WTC11 (cell line): ENCODE results near the gene IL1F10.

Experiments used
- CBFB ChIP-seq: sonication (generic); formaldehyde crosslinking; IDR thresholded peaks from 2 replicates; pipeline ENCODE4 v1.8.1; 2022; ENCODE audit warnings: mild to moderate bottlenecking, low read depth, missing genetic modification reagents
- CREB1 ChIP-seq: sonication (generic); formaldehyde crosslinking; IDR thresholded peaks from 2 replicates; pipeline ENCODE4 v1.8.0; 2023; ENCODE audit warnings: mild to moderate bottlenecking, missing genetic modification reagents
- CREM ChIP-seq: sonication (generic); formaldehyde crosslinking; IDR thresholded peaks from 2 replicates; pipeline ENCODE4 v1.8.1; 2022; ENCODE audit warnings: mild to moderate bottlenecking, missing genetic modification reagents, moderate library complexity
- CTCF ChIP-seq: fragments of 200-600 bp; IDR thresholded peaks from 2 replicates; pipeline ENCODE4 v1.8.0; 2022; ENCODE audit warnings: antibody characterized with exemption
- E2F5 ChIP-seq: sonication (generic); formaldehyde crosslinking; IDR thresholded peaks from 2 replicates; pipeline ENCODE4 v1.8.1; 2022; ENCODE audit warnings: mild to moderate bottlenecking, moderate library complexity, missing genetic modification reagents
- FOXJ3 ChIP-seq: sonication (generic); formaldehyde crosslinking; IDR thresholded peaks from 2 replicates; pipeline ENCODE4 v1.9.0; 2021; ENCODE audit warnings: missing genetic modification reagents, mild to moderate bottlenecking, borderline replicate concordance
- HMGA2 ChIP-seq: fragments of 250-450 bp; sonication (Bioruptor Pico); IDR thresholded peaks from 2 replicates; pipeline ENCODE4 v1.4.0; 2021; ENCODE audit warnings: mild to moderate bottlenecking, moderate library complexity
- JUN ChIP-seq: sonication (generic); formaldehyde crosslinking; IDR thresholded peaks from 2 replicates; pipeline ENCODE4 v1.8.0; 2023; ENCODE audit warnings: mild to moderate bottlenecking, missing genetic modification reagents
- NR1H2 ChIP-seq: sonication (generic); formaldehyde crosslinking; IDR thresholded peaks from 2 replicates; pipeline ENCODE4 v1.9.0; 2021; ENCODE audit warnings: mild to moderate bottlenecking, moderate library complexity, missing genetic modification reagents
- NR3C1 ChIP-seq: sonication (generic); formaldehyde crosslinking; conservative IDR thresholded peaks from 2 replicates; pipeline ENCODE4 v1.8.1; 2023; ENCODE audit warnings: low read depth, mild to moderate bottlenecking, missing genetic modification reagents
- RORB ChIP-seq: fragments of 250-450 bp; sonication (Bioruptor Pico); IDR thresholded peaks from 2 replicates; pipeline ENCODE4 v1.9.0; 2021; ENCODE audit warnings: mild to moderate bottlenecking
- SMAD3 ChIP-seq: sonication (generic); formaldehyde crosslinking; IDR thresholded peaks from 2 replicates; pipeline ENCODE4 v1.8.0; 2022; ENCODE audit warnings: missing genetic modification reagents, mild to moderate bottlenecking, borderline replicate concordance
- TCF7 ChIP-seq: sonication (generic); formaldehyde crosslinking; IDR thresholded peaks from 2 replicates; pipeline ENCODE4 v1.8.0; 2022; ENCODE audit warnings: mild to moderate bottlenecking, low read depth, missing genetic modification reagents, moderate library complexity
- ZNF219 ChIP-seq: sonication (generic); formaldehyde crosslinking; IDR thresholded peaks from 2 replicates; pipeline ENCODE4 v1.8.0; 2023; ENCODE audit warnings: missing genetic modification reagents, mild to moderate bottlenecking, borderline replicate concordance

- no peak for TF ChIP-seq CREB1 (CRISPR knock-in tag)
- no peak for TF ChIP-seq CTCF
- no peak for TF ChIP-seq NR3C1 (CRISPR knock-in tag)
- no peak for TF ChIP-seq FOXJ3 (CRISPR knock-in tag)
- TF ChIP-seq NR1H2 (CRISPR knock-in tag) = no peak
- no peak for TF ChIP-seq CREM
- TF ChIP-seq CBFB = no peak
- no peak for TF ChIP-seq ZNF219 (CRISPR knock-in tag)
- TF ChIP-seq RORB (CRISPR knock-in tag) = no peak
- no peak for TF ChIP-seq SMAD3 (CRISPR knock-in tag)
- no peak for TF ChIP-seq HMGA2 (CRISPR knock-in tag)
- TF ChIP-seq E2F5 (CRISPR knock-in tag) = no peak
- TF ChIP-seq TCF7 (CRISPR knock-in tag) = no peak
- TF ChIP-seq JUN = no peak
Measured at GRCh38 chr2:113079131-113079530, 11.4 kb downstream of the IL1F10 start.
